Activated B cell treated with CpG ODN at 0.5 μM for 24 hours (primary cell): Measurements from ENCODE around the gene HHIPL2. TPM values are rescaled to one million over a fixed set of nuclear protein-coding genes. Genes with fewer than 3 reads are reported as not detected.
"Not testable (repeated sequence)": the region's sequence is repeated elsewhere in the genome, so short reads cannot be mapped to it uniquely, and the experiment has no call there.

ENCODE experiments used
- ATAC-seq: fragments of 200-7000 bp; cut with Tn5 transposase; one replicate; pipeline ENCODE4 v1.10.0; 2021; ENCODE audit warnings: low read depth, mild to moderate bottlenecking, moderate library complexity
- CTCF ChIA-PET: fragments of 350-600 bp; sonication (Branson Sonifier 250); formaldehyde crosslinking; loops from one replicate; lab custom pipeline; 2021; ENCODE audit warnings: antibody characterized with exemption; lab: Charles Lee
- POLR2A ChIA-PET: fragments of 350-600 bp; sonication (Branson Sonifier 250); formaldehyde crosslinking; loops from one replicate; lab custom pipeline; 2021; ENCODE audit warnings: antibody characterized with exemption; lab: Charles Lee
- DNase-seq: peaks from one replicate; pipeline ENCODE4 v3.0.0; 2022
- H3K27ac Mint-ChIP-seq: one replicate; pipeline ENCODE4 v1.8.0; 2020; ENCODE audit warnings: mixed read lengths
- H3K27me3 Mint-ChIP-seq: one replicate; pipeline ENCODE4 v1.8.0; 2021; ENCODE audit warnings: mixed read lengths
- H3K36me3 Mint-ChIP-seq: one replicate; pipeline ENCODE4 v1.8.0; 2021; ENCODE audit warnings: low read depth, mixed read lengths
- H3K4me1 Mint-ChIP-seq: one replicate; pipeline ENCODE4 v1.8.0; 2021; ENCODE audit warnings: mixed read lengths
- H3K4me3 Mint-ChIP-seq: one replicate; pipeline ENCODE4 v1.8.0; 2020; ENCODE audit warnings: mild to moderate bottlenecking, mixed read lengths
- H3K9me3 Mint-ChIP-seq: one replicate; pipeline ENCODE4 v1.8.0; 2020; ENCODE audit warnings: mixed read lengths
- CTCF ChIP-seq: fragments of 200-600 bp; IDR thresholded peaks from one replicate; pipeline ENCODE4 v1.8.0; 2022; ENCODE audit warnings: antibody characterized with exemption, mild to moderate bottlenecking
- intact Hi-C: fragments of 100-400 bp; cut with micrococcal nuclease; formaldehyde crosslinking; loops from one replicate; pipeline ENCODE4 v1.15.1; 2024
- total RNA-seq: library from RNA; stranded (reverse); gene quantifications from 2 replicates; pipeline ENCODE4 v1.2.3, GENCODE V29; 2022

HHIPL2 gene
- total RNA-seq, 1 donor from 2014 or later: 1.5 TPM

- POLR2A ChIA-PET: no interaction called here
- DNase-seq (no peak), ATAC-seq (no peak)
- Mint-ChIP-seq H3K4me3 (no peak overlapping the region), H3K36me3 (no peaks in the 10 kb centered on the region), H3K4me1 (peaks cover 2% of the 10 kb centered on the region), H3K9me3 (peaks cover 3% of the 10 kb centered on the region), H3K27me3 (peaks cover 4% of the 10 kb centered on the region), H3K27ac (no peak overlapping the region)
- TF ChIP-seq CTCF: no peak
- CTCF ChIA-PET: interaction anchor here (0.6 kb wide), 1 partner anchor 992 kb away, joined by 3 read pairs; no protein-coding TSS in a partner anchor
- intact Hi-C loops: no loop called here
Measured at GRCh38 chr1:222523852-222524251, 24.1 kb downstream of the HHIPL2 start.

GRCh38 chr1:222522105-222522915 is 25.6 kb downstream of the HHIPL2 start:
- ATAC-seq (no peak), DNase-seq (no peak)
- Mint-ChIP-seq H3K27ac (no peak overlapping the region), H3K27me3 (peaks cover 2% of the 10 kb centered on the region), H3K4me1 (peaks cover 2% of the 10 kb centered on the region), H3K36me3 (no peaks in the 10 kb centered on the region), H3K4me3 (no peak overlapping the region), H3K9me3 (peaks cover under 1% of the 10 kb centered on the region)
- POLR2A ChIA-PET: no interaction called here
- intact Hi-C loops: no loop called here
- TF ChIP-seq CTCF: no peak
- CTCF ChIA-PET: no interaction called here

- no peak for ATAC-seq
- intact Hi-C loops: no loop called here
- Mint-ChIP-seq H3K36me3 (no peaks in the 10 kb centered on the region), H3K9me3 (no peaks in the 10 kb centered on the region), H3K4me3 (no peak overlapping the region), H3K4me1 (peaks cover 2% of the 10 kb centered on the region), H3K27me3 (no peaks in the 10 kb centered on the region), H3K27ac (no peak overlapping the region)
- TF ChIP-seq CTCF: no peak
- ChIA-PET CTCF (no interaction called here), POLR2A (no interaction called here)
- DNase-seq: no peak
Measured at GRCh38 chr1:222521299-222522104, 26.4 kb downstream of the HHIPL2 start.

GRCh38 chr1:222489496-222489895 is 58.4 kb downstream of the HHIPL2 start:
- DNase-seq, H3K4me3 Mint-ChIP-seq, POLR2A ChIA-PET, H3K27ac Mint-ChIP-seq, H3K9me3 Mint-ChIP-seq, H3K4me1 Mint-ChIP-seq, intact Hi-C loops, H3K27me3 Mint-ChIP-seq, H3K36me3 Mint-ChIP-seq, ATAC-seq, CTCF ChIA-PET: not testable (repeated sequence)

GRCh38 chr1:222487774-222488173 is 60.1 kb downstream of the HHIPL2 start:
- H3K27me3 Mint-ChIP-seq, H3K4me3 Mint-ChIP-seq, CTCF ChIA-PET, ATAC-seq, H3K27ac Mint-ChIP-seq, intact Hi-C loops, H3K4me1 Mint-ChIP-seq, H3K9me3 Mint-ChIP-seq, POLR2A ChIA-PET, H3K36me3 Mint-ChIP-seq, DNase-seq: not testable (repeated sequence)

GRCh38 chr1:222484005-222484404 is 63.9 kb downstream of the HHIPL2 start:
- H3K4me1 Mint-ChIP-seq, intact Hi-C loops, H3K9me3 Mint-ChIP-seq, DNase-seq, H3K4me3 Mint-ChIP-seq, ATAC-seq, H3K27ac Mint-ChIP-seq, H3K27me3 Mint-ChIP-seq, CTCF ChIA-PET, H3K36me3 Mint-ChIP-seq, POLR2A ChIA-PET: not testable (repeated sequence)

GRCh38 chr1:222479567-222479966 is 68.3 kb downstream of the HHIPL2 start:
- intact Hi-C loops, CTCF ChIA-PET, H3K4me1 Mint-ChIP-seq, H3K36me3 Mint-ChIP-seq, H3K27me3 Mint-ChIP-seq, DNase-seq, POLR2A ChIA-PET, H3K27ac Mint-ChIP-seq, H3K4me3 Mint-ChIP-seq, ATAC-seq, H3K9me3 Mint-ChIP-seq: not testable (repeated sequence)

GRCh38 chr1:222476436-222476835 is 71.5 kb downstream of the HHIPL2 start:
- intact Hi-C loops, POLR2A ChIA-PET, DNase-seq, H3K36me3 Mint-ChIP-seq, H3K4me1 Mint-ChIP-seq, H3K4me3 Mint-ChIP-seq, H3K27me3 Mint-ChIP-seq, CTCF ChIA-PET, ATAC-seq, H3K27ac Mint-ChIP-seq, H3K9me3 Mint-ChIP-seq: not testable (repeated sequence)

- H3K27me3 Mint-ChIP-seq, POLR2A ChIA-PET, DNase-seq, H3K4me3 Mint-ChIP-seq, H3K9me3 Mint-ChIP-seq, H3K4me1 Mint-ChIP-seq, ATAC-seq, H3K27ac Mint-ChIP-seq, H3K36me3 Mint-ChIP-seq, intact Hi-C loops, CTCF ChIA-PET: not testable (repeated sequence)
Measured at GRCh38 chr1:222473717-222474116, 74.2 kb downstream of the HHIPL2 start.
